Measurements from ENCODE around the gene CMKLR1. TPM values are rescaled to one million over a fixed set of nuclear protein-coding genes. Genes with fewer than 3 reads are reported as not detected.

Gene CMKLR1
- total RNA-seq, 1 donor from 2014 or later = not detected

GRCh38 chr12:108302403-108303311 lies 36.5 kb downstream of the CMKLR1 start:
- H3K27me3 Mint-ChIP-seq (ENCODE audit: insufficient read depth, low read depth) = peaks cover 16% of the 10 kb centered on the region
- H3K4me3 Mint-ChIP-seq = peak overlapping the region; percentile 35
- Histone ChIP-seq H3K79me2 (ENCODE audit: low read depth) (no peaks in the 10 kb centered on the region), H3F3A (ENCODE audit: low read depth) (no peaks in the 10 kb centered on the region), H3K27ac (no peak overlapping the region), H4K20me1 (ENCODE audit: low read depth) (no peaks in the 10 kb centered on the region), H3K36me3 (no peaks in the 10 kb centered on the region), H3K27me3 (no peaks in the 10 kb centered on the region), H3K9me3 (ENCODE audit: low read depth) (no peaks in the 10 kb centered on the region), H3K9ac (no peak overlapping the region), H3K4me2 (no peak overlapping the region), H3K4me1 (peaks cover 8% of the 10 kb centered on the region), H2AFZ (replicated peaks) (no peak overlapping the region), H3K4me3 (no peak overlapping the region)
- no peaks in the 10 kb centered on the region for H3K36me3 Mint-ChIP-seq
- DNase-seq (ENCODE audit: low spot score) = peak; percentile 38
- peak overlapping the region; percentile 50 for H3K27ac Mint-ChIP-seq
- H3K9me3 Mint-ChIP-seq = peaks cover 6% of the 10 kb centered on the region
- TF ChIP-seq CTCF (IDR thresholded peaks at IDR 0.05) = peak; percentile 18
- TF ChIP-seq EZH2 (IDR thresholded peaks at IDR 0.05) = no peak
- H3K4me1 Mint-ChIP-seq = peaks cover 77% of the 10 kb centered on the region

DNA sequence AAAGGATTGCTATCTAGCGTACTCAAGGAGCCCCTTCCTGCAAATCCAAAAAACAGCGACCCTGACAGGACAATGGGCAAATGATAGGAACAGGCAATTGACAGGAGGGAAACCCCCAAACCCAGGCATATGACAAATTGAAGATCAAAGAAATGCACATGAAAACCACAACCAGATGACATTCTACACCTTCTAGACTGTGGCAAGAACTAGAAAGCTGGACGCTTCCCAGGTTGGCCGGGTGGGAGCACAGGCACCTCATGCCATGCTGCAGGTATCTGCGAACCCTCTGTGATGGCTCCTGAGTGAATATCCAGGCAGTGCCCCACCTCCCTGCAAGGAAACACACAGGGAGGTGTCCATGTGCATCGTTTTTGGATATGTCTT lies 37.1 kb downstream of the CMKLR1 start:
- DNase-seq (ENCODE audit: low spot score) = no peak
- H3K4me3 ChIP-seq = no peak overlapping the region
- H3K27me3 Mint-ChIP-seq (ENCODE audit: insufficient read depth, low read depth) = peaks cover 20% of the 10 kb centered on the region
- no peaks in the 10 kb centered on the region for H3K27me3 ChIP-seq
- no peaks in the 10 kb centered on the region for H4K20me1 ChIP-seq (ENCODE audit: low read depth)
- H3K9me3 ChIP-seq (ENCODE audit: low read depth) = no peaks in the 10 kb centered on the region
- peak overlapping the region; percentile 88 for H3K27ac Mint-ChIP-seq
- no peaks in the 10 kb centered on the region for H3K36me3 Mint-ChIP-seq
- H3K9me3 Mint-ChIP-seq = peaks cover 6% of the 10 kb centered on the region
- H3K4me3 Mint-ChIP-seq = peak overlapping the region; percentile 43
- H3K4me1 ChIP-seq = peaks cover 8% of the 10 kb centered on the region
- H3F3A ChIP-seq (ENCODE audit: low read depth) = no peaks in the 10 kb centered on the region
- no peak overlapping the region for H3K27ac ChIP-seq
- H3K36me3 ChIP-seq = no peaks in the 10 kb centered on the region
- peaks cover 78% of the 10 kb centered on the region for H3K4me1 Mint-ChIP-seq
- no peaks in the 10 kb centered on the region for H3K79me2 ChIP-seq (ENCODE audit: low read depth)
- H2AFZ ChIP-seq (replicated peaks) = no peak overlapping the region
- no peak for TF ChIP-seq EZH2phosphoT487 (IDR thresholded peaks at IDR 0.05)
- TF ChIP-seq EZH2 (IDR thresholded peaks at IDR 0.05) = no peak
- TF ChIP-seq CTCF (IDR thresholded peaks at IDR 0.05) = no peak
- H3K4me2 ChIP-seq = no peak overlapping the region
- no peak overlapping the region for H3K9ac ChIP-seq

- Mint-ChIP-seq H3K27me3 (ENCODE audit: insufficient read depth, low read depth) (peaks cover 20% of the 10 kb centered on the region), H3K27ac (peak overlapping the region; percentile 86), H3K9me3 (peaks cover 6% of the 10 kb centered on the region), H3K4me3 (peak overlapping the region; percentile 30), H3K36me3 (no peaks in the 10 kb centered on the region), H3K4me1 (peaks cover 77% of the 10 kb centered on the region)
- DNase-seq (ENCODE audit: low spot score) = no peak
- Histone ChIP-seq H3K4me3 (no peak overlapping the region), H3K9ac (no peak overlapping the region), H2AFZ (replicated peaks) (no peak overlapping the region), H3K36me3 (no peaks in the 10 kb centered on the region), H3F3A (ENCODE audit: low read depth) (no peaks in the 10 kb centered on the region), H3K27me3 (no peaks in the 10 kb centered on the region), H3K9me3 (ENCODE audit: low read depth) (no peaks in the 10 kb centered on the region), H3K27ac (no peak overlapping the region), H3K79me2 (ENCODE audit: low read depth) (no peaks in the 10 kb centered on the region), H3K4me2 (no peak overlapping the region), H4K20me1 (ENCODE audit: low read depth) (no peaks in the 10 kb centered on the region), H3K4me1 (peaks cover 8% of the 10 kb centered on the region)
- no peak for TF ChIP-seq EZH2 (IDR thresholded peaks at IDR 0.05)
- no peak for TF ChIP-seq CTCF (IDR thresholded peaks at IDR 0.05)
- no peak for TF ChIP-seq EZH2phosphoT487 (IDR thresholded peaks at IDR 0.05)
These were observed 37.8 kb downstream of the CMKLR1 start for GRCh38 chr12:108301346-108301745.

Data from neural progenitor cell (in vitro differentiated cells).